Cardiac muscle cell (in vitro differentiated cells and primary cell): ENCODE data around the gene LRSAM1. TPM values are rescaled to one million over a fixed set of nuclear protein-coding genes. Genes with fewer than 3 reads are reported as not detected.

ENCODE experiments used
- DNase-seq, 2 donors: peaks; one replicate each; pipeline versions ENCODE4 v3.0.0 to v3.0.0-alpha.2; 2010 to 2017; ENCODE audit warnings: low read depth in 1 of 2, low spot score in 1 of 2
- H3K27ac ChIP-seq: fragments of 200-600 bp; sonication (generic); 2 replicates; pipeline ENCODE4 v1.5.1; 2016
- H3K27me3 ChIP-seq: fragments of 200-600 bp; sonication (generic); 2 replicates; pipeline ENCODE4 v1.6.0; 2016; ENCODE audit warnings: control low read depth
- H3K36me3 ChIP-seq: fragments of 200-600 bp; sonication (generic); 2 replicates; pipeline ENCODE4 v1.5.1; 2016; ENCODE audit warnings: control low read depth
- H3K4me1 ChIP-seq: fragments of 200-600 bp; sonication (generic); 2 replicates; pipeline ENCODE4 v1.8.1; 2017; ENCODE audit warnings: low read depth, mild to moderate bottlenecking, mixed run types
- H3K4me3 ChIP-seq: fragments of 200-600 bp; sonication (generic); 2 replicates; pipeline ENCODE4 v1.5.1; 2016; ENCODE audit warnings: mild to moderate bottlenecking
- H3K9me3 ChIP-seq: fragments of 200-600 bp; sonication (generic); 2 replicates; pipeline ENCODE4 v1.5.1; 2017; ENCODE audit warnings: low read depth, mild to moderate bottlenecking, control low read depth
- CTCF ChIP-seq: IDR thresholded peaks from 2 replicates; pipeline ENCODE4 v1.5.1; 2012; ENCODE audit warnings: low read depth, mild to moderate bottlenecking, low read length
- polyA plus RNA-seq: library from polyadenylated mRNA; unstranded; fragments of >200 nt; fragmentation: Nextera tagmentation; extraction: Ambion mirVana; gene quantifications from 2 replicates; pipeline ENCODE4 v1.2.1, GENCODE V29; 2016
- total RNA-seq: library from RNA; depleted of rRNA; stranded (reverse); fragments of >200 nt; gene quantifications from 2 replicates; pipeline ENCODE4 v1.2.3, GENCODE V29; 2016

LRSAM1 gene
- total and polyA plus RNA-seq, 2 experiments from 2014 or later = 39.4 to 39.7 TPM

GRCh38 chr9:127489471-127490115, 38.3 kb downstream of the LRSAM1 start:
- H3K27ac ChIP-seq = no peak overlapping the region
- no peaks in the 10 kb centered on the region for H3K9me3 ChIP-seq
- DNase-seq = peak in 1 of 2 donors; percentile 60
- peaks cover 11% of the 10 kb centered on the region for H3K36me3 ChIP-seq
- no peaks in the 10 kb centered on the region for H3K27me3 ChIP-seq
- no peak for TF ChIP-seq CTCF
- H3K4me1 ChIP-seq = no peaks in the 10 kb centered on the region
- no peak overlapping the region for H3K4me3 ChIP-seq

- Histone ChIP-seq H3K27me3 (no peaks in the 10 kb centered on the region), H3K36me3 (peaks cover 9% of the 10 kb centered on the region), H3K9me3 (no peaks in the 10 kb centered on the region), H3K4me3 (no peak overlapping the region), H3K27ac (no peak overlapping the region), H3K4me1 (no peaks in the 10 kb centered on the region)
- TF ChIP-seq CTCF = no peak
- no peak for DNase-seq
These were observed 39.4 kb downstream of the LRSAM1 start for GRCh38 chr9:127490535-127491230.

GRCh38 chr9:127491516-127491915, 40.2 kb downstream of the LRSAM1 start:
- H3K36me3 ChIP-seq = peaks cover 6% of the 10 kb centered on the region
- TF ChIP-seq CTCF = no peak
- no peak for DNase-seq

GRCh38 chr9:127492616-127493015, 41.3 kb downstream of the LRSAM1 start:
- H3K36me3 ChIP-seq = peaks cover 6% of the 10 kb centered on the region
- DNase-seq = no peak
- H3K27me3 ChIP-seq = no peaks in the 10 kb centered on the region
- no peak overlapping the region for H3K27ac ChIP-seq
- no peaks in the 10 kb centered on the region for H3K9me3 ChIP-seq
- no peaks in the 10 kb centered on the region for H3K4me1 ChIP-seq
- H3K4me3 ChIP-seq = no peak overlapping the region
- TF ChIP-seq CTCF = no peak

More at GRCh38 chr9:127491516-127491915, 40.2 kb downstream of the LRSAM1 start:
- no peaks in the 10 kb centered on the region for H3K9me3 ChIP-seq
- H3K4me3 ChIP-seq = no peak overlapping the region
- no peaks in the 10 kb centered on the region for H3K27me3 ChIP-seq
- no peaks in the 10 kb centered on the region for H3K4me1 ChIP-seq
- H3K27ac ChIP-seq = no peak overlapping the region

GRCh38 chr9:127493592-127494303, 42.4 kb downstream of the LRSAM1 start:
- no peak overlapping the region for H3K27ac ChIP-seq
- H3K27me3 ChIP-seq = no peaks in the 10 kb centered on the region
- H3K36me3 ChIP-seq = peaks cover 6% of the 10 kb centered on the region
- no peaks in the 10 kb centered on the region for H3K9me3 ChIP-seq
- no peak overlapping the region for H3K4me3 ChIP-seq
- H3K4me1 ChIP-seq = no peaks in the 10 kb centered on the region
- TF ChIP-seq CTCF = no peak
- no peak for DNase-seq
